CD4-positive, alpha-beta T cell treated with Interleukin-21 for 1 hour (primary cell): ENCODE results near the gene SCNM1.
A peak's percentile ranks its signal among the peaks of the same experiment; 100 is the strongest.
"Not testable (repeated sequence)": the region's sequence is repeated elsewhere in the genome, so short reads cannot be mapped to it uniquely, and the experiment has no call there.

ENCODE experiments used
- DNase-seq: peaks from one replicate; pipeline ENCODE4 v3.0.0-alpha.2; 2020

SCNM1 gene

GRCh38 chr1:151147132-151147503, 18.8 kb upstream of the SCNM1 start:
- no peak for DNase-seq

GRCh38 chr1:151147665-151148064, 18.3 kb upstream of the SCNM1 start:
- DNase-seq: no peak

GRCh38 chr1:151156515-151156819, 9.5 kb upstream of the SCNM1 start, which contains the start of gene TNFAIP8L2:
Gene TNFAIP8L2, plus strand, starts transcription at chr1:151156649. Its CDS starts 2,049 bp downstream, at chr1:151158698.
- peak; percentile 76 for DNase-seq

DNA sequence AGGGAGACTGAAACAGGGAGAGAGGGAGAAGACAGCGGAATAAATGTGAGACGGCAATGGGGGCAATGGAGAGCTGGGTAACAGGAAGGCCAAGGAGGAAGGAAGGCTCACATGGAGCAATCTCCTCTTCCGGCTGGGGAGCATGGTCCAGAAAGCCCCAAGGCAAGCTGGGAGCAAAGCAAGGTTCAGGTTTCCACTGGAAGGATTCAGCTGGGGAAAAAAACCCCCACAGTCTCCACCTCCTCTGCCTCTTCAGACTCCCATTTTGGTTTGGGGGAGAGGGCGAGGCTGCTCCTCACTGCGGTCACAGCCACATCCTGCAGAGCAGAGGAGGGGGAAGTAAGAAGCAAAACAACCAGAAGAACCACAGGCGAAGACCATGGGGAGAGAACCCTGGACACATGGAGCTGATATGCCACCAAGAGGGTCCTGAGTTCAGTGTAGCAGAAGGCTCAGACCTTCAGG, 8.8 kb upstream of the SCNM1 start:
- DNase-seq: peak; percentile 69

GRCh38 chr1:151158326-151158725, 7.6 kb upstream of the SCNM1 start:
- no peak for DNase-seq

DNA sequence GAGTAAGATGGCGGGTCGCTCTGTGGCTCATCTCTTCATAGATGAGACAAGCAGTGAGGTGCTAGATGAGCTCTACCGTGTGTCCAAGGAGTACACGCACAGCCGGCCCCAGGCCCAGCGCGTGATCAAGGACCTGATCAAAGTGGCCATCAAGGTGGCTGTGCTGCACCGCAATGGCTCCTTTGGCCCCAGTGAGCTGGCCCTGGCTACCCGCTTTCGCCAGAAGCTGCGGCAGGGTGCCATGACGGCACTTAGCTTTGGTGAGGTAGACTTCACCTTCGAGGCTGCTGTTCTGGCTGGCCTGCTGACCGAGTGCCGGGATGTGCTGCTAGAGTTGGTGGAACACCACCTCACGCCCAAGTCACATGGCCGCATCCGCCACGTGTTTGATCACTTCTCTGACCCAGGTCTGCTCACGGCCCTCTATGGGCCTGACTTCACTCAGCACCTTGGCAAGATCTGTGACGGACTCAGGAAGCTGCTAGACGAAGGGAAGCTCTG, 7.1 kb upstream of the SCNM1 start:
- no peak for DNase-seq

DNA sequence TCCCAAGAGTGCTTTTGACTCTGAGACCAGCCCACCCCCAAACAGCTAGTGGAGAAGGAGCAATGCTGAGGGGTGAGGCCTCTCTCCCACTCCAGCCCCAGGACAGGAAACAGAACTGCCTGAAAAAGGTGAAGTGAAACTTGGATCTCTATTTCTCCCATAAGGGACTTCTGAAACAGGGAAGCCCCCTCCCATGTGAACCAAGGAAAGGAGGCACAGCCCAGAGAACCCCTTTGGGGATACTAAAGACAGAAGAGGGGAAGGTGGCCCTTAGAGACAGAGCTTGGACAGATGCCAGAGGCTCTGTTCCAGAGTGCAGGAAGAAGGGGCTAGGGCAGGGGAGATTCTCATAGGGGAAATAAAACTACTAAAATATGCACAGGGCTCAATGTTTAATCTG, 6.6 kb upstream of the SCNM1 start:
- no peak for DNase-seq

GRCh38 chr1:151164732-151165280, 1.1 kb upstream of the SCNM1 start:
- DNase-seq: no peak

- DNase-seq: no peak
Measured at GRCh38 chr1:151165281-151165737, 635 bp upstream of the SCNM1 start.

- no peak for DNase-seq
Measured at GRCh38 chr1:151166505-151166956, 587 bp downstream of the SCNM1 start.

DNA sequence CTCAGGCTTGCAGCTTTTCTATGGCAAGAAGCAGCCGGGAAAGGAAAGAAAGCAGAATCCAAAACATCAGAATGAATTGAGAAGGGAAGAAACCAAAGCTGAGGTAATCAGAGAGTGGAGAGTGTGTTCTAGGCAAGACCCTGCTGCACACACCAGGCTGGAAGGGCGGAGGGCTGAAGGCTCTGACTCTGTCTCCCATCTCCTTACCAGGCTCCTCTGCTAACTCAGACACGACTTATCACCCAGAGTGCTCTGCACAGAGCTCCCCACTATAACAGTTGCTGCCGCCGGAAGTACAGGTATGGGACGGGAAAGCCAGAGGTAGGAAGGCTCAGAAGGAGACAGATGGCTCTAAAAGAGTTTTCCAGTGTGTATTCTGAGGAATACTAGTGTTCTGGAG, 1.2 kb downstream of the SCNM1 start:
- DNase-seq: no peak

- DNase-seq: no peak
Measured at GRCh38 chr1:151171190-151171589, 5.2 kb downstream of the SCNM1 start.

DNA sequence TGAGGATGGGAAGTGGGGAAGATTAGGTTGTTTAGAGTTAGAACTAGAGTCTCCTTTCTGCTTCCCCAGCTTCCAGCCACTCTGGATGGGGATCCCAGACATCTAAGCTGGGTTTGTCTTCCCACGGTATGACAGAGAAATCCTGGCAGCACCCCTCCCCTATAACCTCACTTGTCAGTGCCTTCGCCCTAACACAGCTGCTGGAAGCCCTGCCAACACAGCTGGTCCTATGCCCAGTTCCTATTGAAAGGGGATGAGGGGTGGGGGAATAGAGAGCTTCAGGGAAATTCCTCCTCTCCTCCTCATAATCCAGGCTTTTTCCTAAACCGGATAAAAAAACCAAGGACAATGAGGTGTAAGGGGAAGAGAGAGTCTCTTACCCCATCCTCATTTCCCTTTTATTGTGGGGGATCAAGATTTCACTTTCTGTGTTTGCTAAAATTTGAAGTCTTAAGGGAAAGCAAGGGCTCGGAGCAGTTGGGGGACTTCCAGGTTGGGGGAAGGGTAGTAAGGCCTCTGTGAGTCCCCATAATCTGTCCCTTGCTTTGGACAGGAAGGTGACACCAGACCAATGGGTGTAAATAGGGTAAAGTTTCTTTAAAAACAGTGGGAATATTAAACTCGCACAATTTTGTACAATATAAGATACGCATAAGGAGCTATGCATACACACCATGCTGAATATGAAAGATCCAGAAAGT, 9.2 kb downstream of the SCNM1 start:
- DNase-seq: no peak

- no peak for DNase-seq
Measured at GRCh38 chr1:151175863-151176262, 9.9 kb downstream of the SCNM1 start, which contains the start of gene TMOD4. Gene TMOD4, minus strand, starts transcription at chr1:151175981. Its CDS starts 1,106 bp downstream, at chr1:151174875.

- DNase-seq: no peak
Measured at GRCh38 chr1:151176514-151177045, 10.6 kb downstream of the SCNM1 start.

GRCh38 chr1:151184211-151184610, 18.3 kb downstream of the SCNM1 start:
- no peak for DNase-seq

DNA sequence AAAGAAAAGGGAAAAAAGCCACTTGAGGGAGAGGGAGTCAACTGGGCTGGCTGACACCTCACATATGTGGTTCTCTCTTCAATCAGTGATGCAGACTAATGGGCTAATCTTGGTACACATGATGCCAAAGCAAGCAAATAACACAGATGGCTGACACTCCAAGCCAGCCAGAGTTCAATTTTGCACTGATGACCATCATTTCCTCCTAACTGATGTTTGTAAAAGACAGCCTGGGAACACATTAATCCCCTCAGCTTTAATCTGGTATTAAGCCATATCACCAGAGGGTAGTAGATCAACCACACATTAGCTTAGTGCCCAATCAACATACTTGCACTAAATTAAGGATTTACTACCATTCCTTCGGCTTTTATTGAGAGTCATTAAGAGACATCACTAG, 21.3 kb downstream of the SCNM1 start:
- no peak for DNase-seq

DNA sequence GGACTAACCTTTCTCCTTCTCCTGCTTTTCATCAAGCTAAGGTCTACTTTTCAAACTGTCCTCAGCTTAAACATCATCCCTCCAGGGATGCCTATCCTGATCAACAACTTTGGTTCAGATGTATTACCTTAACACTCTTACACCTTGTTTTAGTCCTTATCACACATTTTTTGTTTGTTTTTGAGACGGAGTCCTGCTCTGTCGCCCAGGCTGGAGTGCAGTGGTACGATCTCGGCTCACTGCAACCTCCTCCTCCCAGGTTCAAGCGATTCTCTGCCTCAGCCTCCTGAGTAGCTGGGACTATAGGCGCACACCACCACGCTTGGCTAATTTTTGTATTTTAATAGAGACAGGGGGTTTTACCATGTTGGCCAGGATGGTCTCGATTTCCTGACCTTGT, 22.7 kb downstream of the SCNM1 start:
- DNase-seq: not testable (repeated sequence)

- DNase-seq: peak; percentile 87
Measured at GRCh38 chr1:151189637-151190445, 23.9 kb downstream of the SCNM1 start, which contains the start of gene VPS72. Gene VPS72, minus strand, starts transcription at chr1:151190197. Its CDS starts 76 bp downstream, at chr1:151190121.

DNA sequence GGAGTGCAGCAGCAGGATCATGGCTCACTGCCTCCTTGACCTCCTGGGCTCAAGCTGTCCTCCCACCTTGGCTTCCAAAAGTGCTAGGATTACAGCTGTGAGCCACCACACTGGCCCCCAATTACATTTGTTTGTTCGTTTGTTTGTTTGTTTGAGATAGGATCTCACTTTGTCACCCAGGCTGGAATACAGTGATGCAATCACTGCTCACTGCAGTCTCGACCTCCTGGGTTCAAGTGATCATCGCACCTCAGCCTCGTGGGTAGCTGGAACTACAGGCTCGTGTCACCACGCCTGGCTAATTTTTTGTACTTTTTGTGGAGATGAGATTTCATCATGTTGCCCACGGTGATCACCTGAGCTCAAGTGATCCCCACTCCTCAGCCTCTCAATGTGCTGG, 26.1 kb downstream of the SCNM1 start:
- no peak for DNase-seq

DNA sequence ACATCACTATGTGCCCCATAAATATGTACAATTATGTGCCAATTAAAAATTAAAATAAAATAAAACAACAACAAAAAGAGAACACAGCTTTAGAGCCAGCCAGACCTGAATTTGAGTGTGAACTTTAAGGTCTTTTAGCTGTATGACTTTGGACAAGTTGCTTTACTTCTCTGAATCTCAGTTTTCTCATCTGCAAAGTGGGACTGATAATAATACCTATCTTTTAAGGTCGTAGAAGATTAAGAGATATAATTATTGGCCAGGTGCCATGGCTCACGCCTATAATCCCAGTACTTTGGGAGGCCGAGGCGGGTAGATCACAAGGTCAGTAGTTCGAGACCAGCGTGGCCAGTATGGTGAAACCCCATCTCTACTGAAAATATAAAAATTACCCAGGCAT, 27.4 kb downstream of the SCNM1 start:
- DNase-seq: no peak

DNA sequence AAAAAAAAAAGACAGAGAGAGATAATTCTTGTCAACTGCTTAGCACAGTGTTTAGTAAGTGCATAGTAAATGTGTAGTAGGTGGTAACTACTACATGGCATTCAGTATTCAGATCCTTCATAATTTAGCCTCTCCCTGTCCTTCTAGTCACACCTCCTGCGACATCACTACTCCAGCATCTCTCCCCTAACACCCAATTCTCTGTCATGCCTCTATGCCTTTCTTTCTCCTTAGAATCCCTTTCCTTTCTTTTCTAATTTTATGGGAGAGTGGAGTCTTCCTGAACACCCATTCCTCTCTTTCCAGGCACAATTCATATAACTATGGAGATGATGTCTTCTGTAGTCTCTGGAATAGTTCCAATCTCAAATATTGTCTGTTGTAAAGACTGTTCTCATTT, 27.9 kb downstream of the SCNM1 start:
- no peak for DNase-seq
